ENCODE data around the gene C1QTNF3.
"Not testable (repeated sequence)": the region's sequence is repeated elsewhere in the genome, so short reads cannot be mapped to it uniquely, and the experiment has no call there.

- TF ChIP-seq POLR2AphosphoS5 (IDR thresholded peaks at IDR 0.05); CTCF (IDR thresholded peaks at IDR 0.05 in 8 of 11, conservative IDR thresholded peaks at IDR 0.05 in 3 of 11); POLR2A (IDR thresholded peaks at IDR 0.05): not testable (repeated sequence)
Measured at GRCh38 chr5:34030585-34030984, 12.4 kb downstream of the C1QTNF3 start.
